Activated naive CD4-positive, alpha-beta T cell treated with anti-CD3 and anti-CD28 coated beads, Interleukin-2, amount 10 ng/mL, durations not matched to agents 7 days and 5 days (primary cell): Measurements from ENCODE around the gene TMEM106C.

Experiments used
- CTCF ChIA-PET: fragments of 350-600 bp; sonication (Branson Sonifier 250); formaldehyde crosslinking; loops from one replicate; lab custom pipeline; 2021; ENCODE audit warnings: antibody characterized with exemption; lab: Charles Lee
- DNase-seq: peaks from one replicate; pipeline ENCODE4 v3.0.0-alpha.2; 2020
- H3K27ac Mint-ChIP-seq: one replicate; pipeline ENCODE4 v1.8.0; 2021; ENCODE audit warnings: mild to moderate bottlenecking, moderate library complexity, mixed read lengths
- H3K27me3 Mint-ChIP-seq: one replicate; pipeline ENCODE4 v1.8.0; 2021; ENCODE audit warnings: mild to moderate bottlenecking, mixed read lengths
- H3K36me3 Mint-ChIP-seq: one replicate; pipeline ENCODE4 v1.8.0; 2021; ENCODE audit warnings: mixed read lengths
- H3K4me1 Mint-ChIP-seq: one replicate; pipeline ENCODE4 v1.8.0; 2021; ENCODE audit warnings: mixed read lengths
- H3K4me3 Mint-ChIP-seq: one replicate; pipeline ENCODE4 v1.8.0; 2021; ENCODE audit warnings: mild to moderate bottlenecking, moderate library complexity, mixed read lengths
- H3K9me3 Mint-ChIP-seq: one replicate; pipeline ENCODE4 v1.8.0; 2021; ENCODE audit warnings: mixed read lengths

The TMEM106C gene, protein sequence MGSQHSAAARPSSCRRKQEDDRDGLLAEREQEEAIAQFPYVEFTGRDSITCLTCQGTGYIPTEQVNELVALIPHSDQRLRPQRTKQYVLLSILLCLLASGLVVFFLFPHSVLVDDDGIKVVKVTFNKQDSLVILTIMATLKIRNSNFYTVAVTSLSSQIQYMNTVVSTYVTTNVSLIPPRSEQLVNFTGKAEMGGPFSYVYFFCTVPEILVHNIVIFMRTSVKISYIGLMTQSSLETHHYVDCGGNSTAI

DNA sequence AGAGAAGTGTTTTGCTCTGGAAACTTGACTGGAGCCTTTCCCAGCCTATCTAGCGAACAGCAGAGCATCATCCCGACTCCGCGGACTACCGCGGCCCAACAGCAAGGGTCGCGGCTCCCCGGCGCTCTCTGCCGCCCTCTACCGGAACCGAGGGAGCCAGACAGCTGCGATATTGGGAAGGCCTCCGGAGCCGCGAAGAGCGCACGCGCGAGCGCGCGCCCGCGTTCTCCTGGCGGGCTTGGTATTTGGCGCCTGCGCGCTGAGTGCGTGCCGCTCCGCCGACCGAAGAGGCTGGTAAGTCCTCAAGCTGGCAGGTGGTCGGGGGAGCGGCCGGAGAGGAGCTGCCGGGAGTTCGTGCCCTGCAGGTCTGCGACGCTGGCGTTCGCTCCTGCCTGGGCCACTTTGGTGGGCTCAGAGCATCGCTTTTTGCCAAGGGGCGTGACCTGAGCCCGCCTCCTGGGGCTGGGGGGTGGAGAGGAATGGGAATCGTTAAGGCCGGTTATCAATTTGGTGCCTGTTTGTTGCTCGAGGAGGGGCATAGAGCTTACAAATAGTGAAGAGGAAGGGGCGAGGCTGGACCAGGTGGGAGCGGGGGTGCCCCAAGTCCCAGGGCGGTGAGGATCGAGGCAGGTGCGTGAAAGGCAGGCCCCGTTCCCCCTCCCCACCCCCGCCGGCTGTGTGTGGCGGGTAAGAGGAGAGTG, at the start of gene TMEM106C:
Gene TMEM106C, plus strand, starts transcription at position 257 of the 701 bp plus-strand sequence. CDS start 641 bp downstream, outside the sequence.
- peaks cover 44% of the 10 kb centered on the region for H3K36me3 Mint-ChIP-seq
- peak within 1 kb of the TSS; percentile 87 for H3K27ac Mint-ChIP-seq
- CTCF ChIA-PET: interaction anchor here (0.8 to 3.4 kb wide), 20 partner anchors 10 to 655 kb away, joined by 3 to 22 read pairs (median 4); partner anchors contain the start of gene ENDOU
- H3K9me3 Mint-ChIP-seq: peaks cover 7% of the 10 kb centered on the region
- DNase-seq: peak; percentile 93
- peak within 1 kb of the TSS; percentile 98 for H3K4me3 Mint-ChIP-seq
- peaks cover 46% of the 10 kb centered on the region for H3K27me3 Mint-ChIP-seq
- peaks cover 40% of the 10 kb centered on the region for H3K4me1 Mint-ChIP-seq

GRCh38 chr12:47920913-47921312, 42.5 kb upstream of the TMEM106C start:
- no peak overlapping the region for H3K27ac Mint-ChIP-seq
- no peaks in the 10 kb centered on the region for H3K36me3 Mint-ChIP-seq
- CTCF ChIA-PET: no interaction called here
- DNase-seq: no peak
- no peaks in the 10 kb centered on the region for H3K4me1 Mint-ChIP-seq
- H3K27me3 Mint-ChIP-seq: peaks cover 40% of the 10 kb centered on the region
- H3K4me3 Mint-ChIP-seq: no peak overlapping the region
- H3K9me3 Mint-ChIP-seq: no peaks in the 10 kb centered on the region

GRCh38 chr12:47921907-47922306, 41.5 kb upstream of the TMEM106C start:
- DNase-seq: no peak
- Mint-ChIP-seq H3K27me3 (peaks cover 40% of the 10 kb centered on the region), H3K4me3 (no peak overlapping the region), H3K4me1 (no peaks in the 10 kb centered on the region), H3K27ac (no peak overlapping the region), H3K36me3 (no peaks in the 10 kb centered on the region), H3K9me3 (no peaks in the 10 kb centered on the region)
- CTCF ChIA-PET: no interaction called here

DNA sequence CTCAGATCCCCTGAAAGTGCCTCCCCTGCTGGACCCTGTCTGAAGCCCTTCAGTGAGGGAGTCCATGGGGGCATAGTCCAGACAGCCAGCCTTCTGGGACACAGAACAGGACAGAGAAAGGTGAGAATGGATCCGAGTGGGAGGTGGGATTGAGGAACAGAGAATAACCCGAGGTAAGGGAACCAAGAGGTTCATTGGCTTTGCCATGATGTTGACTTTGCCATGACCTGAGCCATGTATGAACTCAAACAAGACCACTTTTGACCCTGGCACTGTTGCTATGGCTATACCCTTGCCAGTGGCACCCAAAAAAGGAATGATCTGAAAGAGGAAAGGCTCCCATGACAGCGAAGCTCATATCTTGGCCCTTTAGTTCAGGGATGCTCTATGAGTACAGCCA, 36.0 kb upstream of the TMEM106C start:
- H3K27me3 Mint-ChIP-seq: peaks cover 49% of the 10 kb centered on the region
- H3K4me1 Mint-ChIP-seq: no peaks in the 10 kb centered on the region
- H3K36me3 Mint-ChIP-seq: no peaks in the 10 kb centered on the region
- H3K9me3 Mint-ChIP-seq: no peaks in the 10 kb centered on the region
- no peak overlapping the region for H3K27ac Mint-ChIP-seq
- no peak overlapping the region for H3K4me3 Mint-ChIP-seq
- CTCF ChIA-PET: no interaction called here
- DNase-seq: no peak

DNA sequence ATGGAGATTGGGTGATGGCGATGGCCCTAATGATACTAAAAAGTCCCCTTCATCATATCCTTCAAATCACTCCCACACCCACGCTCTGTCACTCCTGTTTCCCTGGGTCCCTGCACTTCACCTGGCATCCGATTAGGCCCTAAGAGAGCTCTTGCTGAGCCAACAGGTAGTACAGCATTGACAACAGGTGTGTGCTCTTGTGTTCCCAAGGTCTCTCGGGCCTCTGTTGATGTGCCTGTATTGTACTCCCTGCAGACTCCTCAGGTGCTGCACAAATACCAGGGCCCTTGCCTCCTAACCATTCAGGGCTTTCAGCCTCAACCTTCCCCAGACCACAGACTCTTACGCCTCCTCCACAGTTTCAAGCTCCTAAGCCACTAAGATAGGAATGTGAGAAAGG, 32.8 kb upstream of the TMEM106C start:
- Mint-ChIP-seq H3K9me3 (no peaks in the 10 kb centered on the region), H3K36me3 (no peaks in the 10 kb centered on the region), H3K4me1 (no peaks in the 10 kb centered on the region), H3K4me3 (no peak overlapping the region), H3K27ac (no peak overlapping the region), H3K27me3 (peaks cover 37% of the 10 kb centered on the region)
- CTCF ChIA-PET: interaction anchor here (0.9 to 1.4 kb wide), 2 partner anchors 19 to 33 kb away, joined by 3 to 4 read pairs; partner anchors contain the start of gene TMEM106C
- DNase-seq: no peak

- CTCF ChIA-PET: interaction anchor here (1.4 kb wide), 1 partner anchor 32 kb away, joined by 4 read pairs; the partner anchor contains the start of gene TMEM106C
- H3K36me3 Mint-ChIP-seq: no peaks in the 10 kb centered on the region
- H3K27me3 Mint-ChIP-seq: peaks cover 37% of the 10 kb centered on the region
- H3K9me3 Mint-ChIP-seq: no peaks in the 10 kb centered on the region
- DNase-seq: no peak
- H3K4me3 Mint-ChIP-seq: no peak overlapping the region
- no peak overlapping the region for H3K27ac Mint-ChIP-seq
- H3K4me1 Mint-ChIP-seq: no peaks in the 10 kb centered on the region
Observed at GRCh38 chr12:47931187-47931586, 32.2 kb upstream of the TMEM106C start.

- no peak overlapping the region for H3K27ac Mint-ChIP-seq
- H3K4me1 Mint-ChIP-seq: no peaks in the 10 kb centered on the region
- CTCF ChIA-PET: no interaction called here
- H3K9me3 Mint-ChIP-seq: no peaks in the 10 kb centered on the region
- no peaks in the 10 kb centered on the region for H3K36me3 Mint-ChIP-seq
- no peak overlapping the region for H3K4me3 Mint-ChIP-seq
- no peak for DNase-seq
- peaks cover 34% of the 10 kb centered on the region for H3K27me3 Mint-ChIP-seq
Observed at GRCh38 chr12:47935184-47935583, 28.2 kb upstream of the TMEM106C start.

- Mint-ChIP-seq H3K36me3 (no peaks in the 10 kb centered on the region), H3K27ac (no peak overlapping the region), H3K4me1 (no peaks in the 10 kb centered on the region), H3K27me3 (peaks cover 46% of the 10 kb centered on the region), H3K4me3 (no peak overlapping the region), H3K9me3 (no peaks in the 10 kb centered on the region)
- CTCF ChIA-PET: interaction anchor here (0.7 to 1.3 kb wide), 2 partner anchors 9 to 12 kb away, joined by 5 read pairs; no protein-coding TSS in a partner anchor
- DNase-seq: no peak
Observed at GRCh38 chr12:47938093-47938492, 25.3 kb upstream of the TMEM106C start.

DNA sequence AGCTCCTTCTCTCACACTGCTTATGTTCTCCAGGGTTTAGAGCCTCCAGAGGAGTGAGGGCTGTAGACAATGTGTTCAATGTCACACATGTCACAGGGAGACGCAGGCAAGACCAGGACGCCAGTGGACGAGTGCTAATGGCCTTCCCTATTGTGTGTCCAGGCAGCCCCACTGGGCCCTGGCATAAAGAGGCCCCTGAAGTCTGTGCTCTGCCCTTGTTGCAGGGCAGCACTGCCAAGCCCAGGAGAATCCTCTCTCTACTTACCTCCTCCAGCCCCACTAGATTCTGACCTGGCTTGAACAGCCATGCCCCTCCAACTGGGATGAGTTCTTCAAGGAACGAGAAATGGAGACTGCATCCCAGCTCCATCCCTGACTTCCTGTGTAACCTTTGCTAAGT, 24.8 kb upstream of the TMEM106C start:
- H3K9me3 Mint-ChIP-seq: no peaks in the 10 kb centered on the region
- H3K27me3 Mint-ChIP-seq: peaks cover 51% of the 10 kb centered on the region
- CTCF ChIA-PET: interaction anchor here (0.6 to 1.3 kb wide), 3 partner anchors 8 to 11 kb away, joined by 3 to 5 read pairs (median 5); no protein-coding TSS in a partner anchor
- no peak for DNase-seq
- H3K4me3 Mint-ChIP-seq: no peak overlapping the region
- no peaks in the 10 kb centered on the region for H3K4me1 Mint-ChIP-seq
- H3K27ac Mint-ChIP-seq: no peak overlapping the region
- H3K36me3 Mint-ChIP-seq: no peaks in the 10 kb centered on the region

- H3K27me3 Mint-ChIP-seq: peaks cover 57% of the 10 kb centered on the region
- H3K36me3 Mint-ChIP-seq: no peaks in the 10 kb centered on the region
- no peak overlapping the region for H3K4me3 Mint-ChIP-seq
- no peaks in the 10 kb centered on the region for H3K4me1 Mint-ChIP-seq
- H3K9me3 Mint-ChIP-seq: no peaks in the 10 kb centered on the region
- no peak for DNase-seq
- H3K27ac Mint-ChIP-seq: no peak overlapping the region
- CTCF ChIA-PET: interaction anchor here (0.6 kb wide), 1 partner anchor 9 kb away, joined by 3 read pairs; no protein-coding TSS in a partner anchor
Observed at GRCh38 chr12:47939009-47939601, 24.3 kb upstream of the TMEM106C start.

DNA sequence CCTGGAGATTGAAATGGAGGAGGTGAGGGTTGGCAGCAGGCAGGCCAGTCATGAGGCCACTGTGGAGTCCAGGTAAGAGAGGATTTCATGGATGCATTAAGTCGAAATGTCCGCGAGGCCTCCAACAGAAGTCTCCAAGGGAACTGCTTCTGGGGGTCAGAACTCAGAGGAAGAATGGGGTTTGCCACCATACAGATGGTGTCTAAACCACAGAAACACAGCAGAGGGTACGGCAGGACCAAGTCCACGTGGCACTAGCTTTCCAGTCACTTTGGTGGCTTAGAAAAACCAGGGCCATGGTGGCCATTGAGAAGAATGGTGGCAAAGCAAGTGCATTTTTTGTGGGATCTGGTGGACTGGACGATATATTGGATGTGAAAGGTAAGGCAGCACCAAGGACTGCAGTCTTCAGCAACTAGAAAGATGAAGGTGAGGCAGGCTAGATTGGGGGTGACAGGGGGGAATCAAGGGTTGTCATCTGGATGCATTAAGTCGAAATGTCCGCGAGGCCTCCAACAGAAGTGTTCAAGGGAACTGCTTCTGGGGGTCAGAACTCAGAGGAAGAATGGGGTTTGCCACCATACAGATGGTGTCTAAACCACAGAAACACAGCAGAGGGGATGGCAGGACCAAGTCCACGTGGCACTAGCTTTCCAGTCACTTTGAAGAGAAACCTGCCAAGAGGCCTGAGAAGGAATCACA, 22.5 kb upstream of the TMEM106C start:
- DNase-seq: no peak
- Mint-ChIP-seq H3K36me3 (no peaks in the 10 kb centered on the region), H3K9me3 (no peaks in the 10 kb centered on the region)

DNA sequence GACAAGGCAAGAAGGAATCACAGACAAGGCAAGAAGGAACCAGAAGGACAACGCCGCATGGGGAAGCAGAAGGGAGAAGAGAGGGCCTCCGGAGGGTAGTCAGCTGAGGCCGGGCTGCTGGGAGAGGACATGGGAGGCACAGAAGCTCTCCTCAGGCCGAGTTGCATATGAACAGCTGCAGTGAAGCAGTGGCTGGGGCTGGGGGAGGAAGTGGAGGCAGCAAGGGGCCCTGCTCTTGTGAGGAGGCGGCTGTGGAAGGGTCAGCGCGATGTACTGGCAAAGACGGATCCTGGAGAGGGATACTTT, 22.0 kb upstream of the TMEM106C start:
- CTCF ChIA-PET: no interaction called here
- Mint-ChIP-seq H3K4me3 (no peak overlapping the region), H3K27ac (no peak overlapping the region), H3K9me3 (no peaks in the 10 kb centered on the region), H3K4me1 (no peaks in the 10 kb centered on the region), H3K27me3 (peaks cover 69% of the 10 kb centered on the region), H3K36me3 (no peaks in the 10 kb centered on the region)
- DNase-seq: no peak

More for the DNA sequence above, 22.5 kb upstream of the TMEM106C start:
- Mint-ChIP-seq H3K4me1 (no peaks in the 10 kb centered on the region), H3K4me3 (no peak overlapping the region), H3K27ac (no peak overlapping the region), H3K27me3 (peaks cover 64% of the 10 kb centered on the region)
- CTCF ChIA-PET: no interaction called here

- Mint-ChIP-seq H3K27ac (no peak overlapping the region), H3K4me3 (no peak overlapping the region), H3K27me3 (peaks cover 75% of the 10 kb centered on the region), H3K4me1 (no peaks in the 10 kb centered on the region), H3K36me3 (no peaks in the 10 kb centered on the region), H3K9me3 (no peaks in the 10 kb centered on the region)
- CTCF ChIA-PET: no interaction called here
- peak; percentile 67 for DNase-seq
Observed at GRCh38 chr12:47941871-47942613, 21.4 kb upstream of the TMEM106C start.
